A673 (cell line): ENCODE results near the gene DLGAP5. TPM values are rescaled to one million over a fixed set of nuclear protein-coding genes. Genes with fewer than 3 reads are reported as not detected.

Experiments used
- BruUV-seq: library from RNA; stranded (reverse); fragments of 400-500 nt; replicated peaks from 2 replicates; lab custom pipeline; 2021; lab: Mats Ljungman, UMichigan
- CTCF ChIA-PET: fragments of 300-600 bp; sonication (Branson Sonifier 250); formaldehyde crosslinking; loops from one replicate; lab custom pipeline; 2022; ENCODE audit warnings: antibody characterized with exemption; lab: Charles Lee
- POLR2A ChIA-PET: fragments of 300-600 bp; sonication (Branson Sonifier 250); formaldehyde crosslinking; loops from one replicate; lab custom pipeline; 2022; ENCODE audit warnings: antibody characterized with exemption; ENCODE audit not compliant: low non-redundant PET; lab: Charles Lee
- DNase-seq: peaks from one replicate; pipeline ENCODE4 v3.0.0-alpha.2; 2015; ENCODE audit warnings: low spot score
- H3K27ac ChIP-seq: fragments of 200-600 bp; sonication (generic); 2 replicates; pipeline ENCODE4 v1.5.1; 2016; ENCODE audit warnings: mixed run types, low read depth, mild to moderate bottlenecking, mixed read lengths, antibody characterized with exemption, low read length; ENCODE audit not compliant: poor library complexity, severe bottlenecking
- H3K27me3 ChIP-seq: fragments of 200-600 bp; sonication (generic); replicated peaks from 2 replicates; pipeline ENCODE4 v1.6.1; 2017; ENCODE audit warnings: mixed run types, low read depth, mild to moderate bottlenecking, mixed read lengths, antibody characterized with exemption, low read length; ENCODE audit not compliant: insufficient read depth, poor library complexity
- H3K36me3 ChIP-seq: fragments of 200-600 bp; sonication (generic); 2 replicates; pipeline ENCODE4 v1.6.1; 2016; ENCODE audit warnings: mixed run types, mild to moderate bottlenecking, mixed read lengths, antibody characterized with exemption, low read length; ENCODE audit not compliant: insufficient read depth, poor library complexity, severe bottlenecking
- H3K4me1 ChIP-seq: fragments of 200-600 bp; sonication (generic); 2 replicates; pipeline ENCODE4 v1.6.1; 2017; ENCODE audit warnings: mixed run types, mild to moderate bottlenecking, mixed read lengths, antibody characterized with exemption, low read length; ENCODE audit not compliant: insufficient read depth, poor library complexity, severe bottlenecking
- H3K4me3 ChIP-seq: fragments of 200-600 bp; sonication (generic); 2 replicates; pipeline ENCODE4 v1.5.1; 2016; ENCODE audit warnings: low read depth, mixed run types, mild to moderate bottlenecking, mixed read lengths, low read length; ENCODE audit not compliant: poor library complexity, severe bottlenecking
- H3K9me3 ChIP-seq: fragments of 200-600 bp; sonication (generic); 2 replicates; pipeline ENCODE4 v1.6.1; 2016; ENCODE audit warnings: mixed run types, low read depth, mild to moderate bottlenecking, mixed read lengths, antibody characterized with exemption, low read length; ENCODE audit not compliant: poor library complexity, severe bottlenecking
- CTCF ChIP-seq: fragments of 300-800, 200-600 bp; sonication (generic); conservative IDR thresholded peaks from 2 replicates; pipeline ENCODE4 v1.5.1; 2017; ENCODE audit warnings: low read depth, mild to moderate bottlenecking, antibody characterized with exemption, low read length, moderate library complexity, mixed read lengths
- EZH2 ChIP-seq: fragments of 200-600 bp; sonication (generic); IDR thresholded peaks from 2 replicates; pipeline ENCODE4 v1.6.1; 2017; ENCODE audit warnings: borderline replicate concordance, low read depth, mild to moderate bottlenecking, mixed read lengths, antibody characterized with exemption, low read length; ENCODE audit not compliant: poor library complexity, severe bottlenecking
- intact Hi-C: fragments of 100-400 bp; cut with micrococcal nuclease; formaldehyde crosslinking; loops from one replicate; pipeline ENCODE4 v1.10.0; 2022; ENCODE audit not compliant: unreplicated experiment
- total RNA-seq: library from RNA; stranded (reverse); gene quantifications from 2 replicates; pipeline ENCODE4 v1.2.3, GENCODE V29; 2021

Gene DLGAP5
- total RNA-seq, 1 experiment from 2014 or later: 144 TPM

GRCh38 chr14:55160989-55161388, 30.4 kb downstream of the DLGAP5 start:
- Histone ChIP-seq H3K9me3 (no peaks in the 10 kb centered on the region), H3K27me3 (no peaks in the 10 kb centered on the region), H3K36me3 (peaks cover 85% of the 10 kb centered on the region), H3K4me3 (no peak overlapping the region), H3K4me1 (no peaks in the 10 kb centered on the region), H3K27ac (no peak overlapping the region)
- peak; percentile 48 for DNase-seq
- TF ChIP-seq EZH2 (no peak), CTCF (peak; percentile 57)
- BruUV-seq: no TSS peak
- intact Hi-C loops: loop anchor here (1.0 kb wide), 1 partner anchor 70 kb away; no protein-coding TSS in a partner anchor
- ChIA-PET CTCF (interaction anchor here (1.6 kb wide), 2 partner anchors 69 to 71 kb away, joined by 4 to 16 read pairs; no protein-coding TSS in a partner anchor), POLR2A (no interaction called here)

GRCh38 chr14:55158412-55158811, 33.0 kb downstream of the DLGAP5 start:
- POLR2A ChIA-PET: no interaction called here

GRCh38 chr14:55157080-55157479, 34.3 kb downstream of the DLGAP5 start:
- no TSS peak for BruUV-seq
- CTCF ChIA-PET: no interaction called here
- Histone ChIP-seq H3K27me3 (no peaks in the 10 kb centered on the region), H3K9me3 (no peaks in the 10 kb centered on the region), H3K27ac (no peak overlapping the region), H3K4me1 (no peaks in the 10 kb centered on the region), H3K4me3 (no peak overlapping the region), H3K36me3 (peaks cover 80% of the 10 kb centered on the region)
- intact Hi-C loops: no loop called here
- no peak for TF ChIP-seq CTCF
- no peak for TF ChIP-seq EZH2
- POLR2A ChIA-PET: no interaction called here
- DNase-seq: no peak

More at GRCh38 chr14:55158412-55158811, 33.0 kb downstream of the DLGAP5 start:
- no TSS peak for BruUV-seq
- TF ChIP-seq EZH2 (no peak), CTCF (no peak)
- Histone ChIP-seq H3K27ac (no peak overlapping the region), H3K4me3 (no peak overlapping the region), H3K27me3 (no peaks in the 10 kb centered on the region), H3K36me3 (peaks cover 82% of the 10 kb centered on the region), H3K4me1 (no peaks in the 10 kb centered on the region), H3K9me3 (no peaks in the 10 kb centered on the region)
- intact Hi-C loops: no loop called here
- DNase-seq: peak; percentile 9
- CTCF ChIA-PET: no interaction called here
